GM21723 (cell line): Measurements from ENCODE around the gene GPR37L1.
"Not testable (repeated sequence)": the region's sequence is repeated elsewhere in the genome, so short reads cannot be mapped to it uniquely, and the experiment has no call there.

Experiments used
- ATAC-seq: cut with Tn5 transposase; IDR thresholded peaks from one replicate; pipeline ENCODE4 v1.9.1; 2021; ENCODE audit warnings: mild to moderate bottlenecking, moderate library complexity; ENCODE audit not compliant: unreplicated experiment

GPR37L1 gene

GRCh38 chr1:202107801-202108731, 14.7 kb upstream of the GPR37L1 start:
- no peak for ATAC-seq

DNA sequence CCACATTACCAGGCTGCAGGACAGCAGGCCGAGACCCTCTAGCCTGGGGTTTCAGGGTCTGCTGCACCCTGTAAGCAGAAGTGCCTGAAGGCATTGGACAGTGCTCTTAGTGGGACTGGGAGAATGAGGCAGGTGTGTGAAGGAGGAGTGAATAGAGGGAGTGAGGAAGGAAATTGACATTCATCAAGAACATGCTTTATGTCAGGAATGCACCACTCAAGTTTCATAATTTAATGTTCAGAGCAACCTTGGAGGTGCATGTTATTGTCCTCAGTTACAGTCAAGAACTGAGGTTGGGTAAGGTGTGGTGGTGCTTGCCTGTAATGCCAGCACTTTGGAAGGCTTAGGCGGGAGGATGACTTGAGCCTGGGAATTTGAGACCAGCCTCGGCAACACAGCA, 11.7 kb upstream of the GPR37L1 start:
- ATAC-seq, result no peak

DNA sequence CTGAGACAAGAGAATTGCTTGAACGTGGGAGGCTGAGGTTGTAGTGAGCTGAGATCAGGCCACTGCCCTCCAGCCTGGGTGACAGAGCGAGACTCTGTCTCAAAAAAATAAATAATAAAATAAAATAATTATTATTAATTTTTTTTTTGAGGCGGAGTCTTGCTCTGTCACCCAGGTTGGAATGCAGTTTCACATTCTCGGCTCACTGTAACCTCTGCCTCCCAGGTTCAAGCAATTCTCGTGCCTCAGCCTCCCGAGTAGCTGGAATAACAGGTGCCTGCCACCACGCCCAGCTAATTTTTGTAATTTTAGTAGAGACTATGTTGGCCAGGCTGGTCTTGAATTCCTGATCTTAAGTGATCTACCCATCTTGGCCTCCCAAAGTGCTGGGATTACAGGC, 11.1 kb upstream of the GPR37L1 start:
- not testable (repeated sequence) for ATAC-seq

DNA sequence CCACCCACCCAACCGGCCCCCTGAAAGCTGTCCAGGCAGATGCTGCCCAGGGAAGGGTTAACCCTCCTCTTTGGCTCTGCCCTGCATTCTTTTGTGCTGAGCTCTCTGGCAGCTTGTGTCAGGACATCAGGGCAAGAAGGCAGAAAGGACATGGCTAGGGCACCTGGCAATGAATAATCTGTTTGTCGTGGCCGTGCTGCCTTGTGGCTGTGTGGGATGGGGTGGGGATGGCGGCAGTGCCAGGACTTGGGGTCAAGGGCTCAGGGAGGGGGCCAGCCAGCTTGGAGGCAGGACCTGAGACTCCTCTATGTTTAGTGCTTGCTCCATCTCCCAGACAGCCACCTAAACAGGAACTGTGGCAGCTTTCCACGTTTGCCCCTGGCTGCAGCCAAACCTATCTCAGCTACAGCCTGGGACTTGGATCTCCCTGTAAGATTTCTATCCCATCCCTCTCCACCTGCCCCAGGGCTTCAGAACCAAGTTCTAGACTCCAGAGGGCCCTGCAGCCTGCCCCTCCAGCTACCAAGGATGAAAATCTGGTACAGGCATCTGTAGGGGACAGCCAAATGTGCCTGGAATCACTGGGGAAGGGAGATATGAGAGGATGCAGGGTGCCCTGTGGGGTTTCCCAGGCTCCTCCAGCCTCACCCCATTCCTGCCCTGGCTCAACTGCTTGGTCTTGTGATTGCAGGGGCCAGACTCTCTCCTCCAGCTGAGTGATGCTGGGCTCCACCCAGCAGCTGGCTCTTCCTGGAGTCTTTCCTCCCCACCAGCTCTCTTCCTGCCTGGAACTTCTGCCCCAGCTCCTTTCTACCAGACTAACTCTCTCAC, 9.6 kb upstream of the GPR37L1 start:
- ATAC-seq, result no peak

GRCh38 chr1:202113690-202114300, 8.9 kb upstream of the GPR37L1 start:
- no peak for ATAC-seq

DNA sequence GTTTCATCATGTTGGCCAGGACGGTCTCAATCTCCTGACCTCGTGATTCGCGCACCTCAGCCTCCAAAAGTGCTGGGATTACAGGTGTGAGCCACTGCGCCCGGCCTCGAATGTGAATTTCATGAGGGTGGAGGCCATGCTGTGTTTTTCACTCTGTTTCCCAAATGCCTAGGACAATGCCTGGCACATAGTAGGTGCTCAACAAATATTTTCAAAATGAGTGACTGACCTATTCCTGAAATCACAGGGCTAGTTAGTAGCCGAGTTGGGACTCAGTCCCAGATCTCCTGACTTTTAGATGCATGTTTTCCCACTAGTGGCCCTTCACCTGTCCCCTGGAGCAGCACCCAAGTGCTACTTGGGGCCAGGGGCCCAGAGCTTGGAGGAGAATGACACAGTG, 6.4 kb upstream of the GPR37L1 start:
- ATAC-seq, result no peak

- no peak for ATAC-seq
Observed at GRCh38 chr1:202117898-202118371, 4.8 kb upstream of the GPR37L1 start.

DNA sequence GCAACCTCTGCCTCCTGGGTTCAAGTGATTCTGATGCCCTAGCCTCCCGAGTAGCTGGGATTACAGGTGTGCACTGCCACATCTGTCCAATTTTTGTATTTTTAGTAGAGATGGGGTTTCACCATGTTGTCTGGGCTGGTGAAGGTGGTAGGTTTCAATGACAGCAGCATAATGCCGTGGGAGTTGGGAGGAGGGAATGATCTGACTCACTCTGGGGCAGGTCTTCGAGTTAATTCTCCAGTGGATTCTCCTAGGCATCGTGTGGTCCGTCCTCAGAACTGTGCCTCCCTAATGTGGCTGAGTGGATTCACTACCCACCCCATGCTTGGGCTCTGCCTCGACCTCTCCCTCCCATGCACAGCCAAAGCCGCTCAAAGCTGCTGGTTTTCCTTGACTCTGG, 1.7 kb upstream of the GPR37L1 start:
- ATAC-seq, result no peak

- no peak for ATAC-seq
Observed at GRCh38 chr1:202123336-202123813, 658 bp downstream of the GPR37L1 start.

GRCh38 chr1:202124142-202124541, 1.4 kb downstream of the GPR37L1 start:
- ATAC-seq, result no peak

- no peak for ATAC-seq
Observed at GRCh38 chr1:202125611-202126010, 2.9 kb downstream of the GPR37L1 start.

DNA sequence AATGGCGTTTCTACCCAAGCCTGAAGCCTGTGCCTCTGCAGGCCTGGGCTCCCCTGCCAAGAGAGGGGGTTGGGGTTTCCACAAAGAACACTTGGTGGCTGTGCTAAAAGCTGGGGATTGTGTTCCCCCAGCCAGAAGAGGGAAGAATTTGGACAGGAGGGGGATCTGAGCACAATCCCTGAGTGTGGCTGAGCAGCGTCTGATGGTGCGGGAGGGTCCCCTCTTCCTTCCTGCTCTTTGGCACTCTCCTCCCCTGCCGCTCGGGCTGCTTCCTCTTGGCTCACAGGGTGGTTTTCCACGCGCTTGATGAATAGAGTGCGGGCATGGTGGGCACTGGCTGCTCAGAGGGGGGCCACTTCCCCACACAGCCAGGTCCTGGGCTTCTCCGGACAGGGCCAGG, 3.7 kb downstream of the GPR37L1 start:
- no peak for ATAC-seq

DNA sequence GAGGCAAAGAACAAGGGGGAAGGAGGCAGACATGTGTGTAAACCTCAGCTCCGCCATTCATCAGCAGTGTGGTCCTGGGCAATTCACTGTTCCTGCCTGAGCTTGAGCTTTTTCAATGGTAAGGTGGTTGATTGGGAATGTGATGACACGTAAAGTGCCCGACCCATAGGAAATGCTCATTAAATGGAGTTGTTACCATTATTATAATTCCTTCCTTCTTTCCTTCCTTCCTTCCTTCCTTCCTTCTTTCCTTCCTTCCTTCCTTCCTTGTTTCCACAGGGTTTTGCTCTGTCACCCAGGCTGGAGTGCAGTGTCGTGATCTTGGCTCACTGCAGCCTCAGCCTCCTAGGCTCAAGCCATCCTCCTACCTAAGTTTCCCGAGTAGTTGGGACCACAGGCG, 4.3 kb downstream of the GPR37L1 start:
- ATAC-seq, result no peak

DNA sequence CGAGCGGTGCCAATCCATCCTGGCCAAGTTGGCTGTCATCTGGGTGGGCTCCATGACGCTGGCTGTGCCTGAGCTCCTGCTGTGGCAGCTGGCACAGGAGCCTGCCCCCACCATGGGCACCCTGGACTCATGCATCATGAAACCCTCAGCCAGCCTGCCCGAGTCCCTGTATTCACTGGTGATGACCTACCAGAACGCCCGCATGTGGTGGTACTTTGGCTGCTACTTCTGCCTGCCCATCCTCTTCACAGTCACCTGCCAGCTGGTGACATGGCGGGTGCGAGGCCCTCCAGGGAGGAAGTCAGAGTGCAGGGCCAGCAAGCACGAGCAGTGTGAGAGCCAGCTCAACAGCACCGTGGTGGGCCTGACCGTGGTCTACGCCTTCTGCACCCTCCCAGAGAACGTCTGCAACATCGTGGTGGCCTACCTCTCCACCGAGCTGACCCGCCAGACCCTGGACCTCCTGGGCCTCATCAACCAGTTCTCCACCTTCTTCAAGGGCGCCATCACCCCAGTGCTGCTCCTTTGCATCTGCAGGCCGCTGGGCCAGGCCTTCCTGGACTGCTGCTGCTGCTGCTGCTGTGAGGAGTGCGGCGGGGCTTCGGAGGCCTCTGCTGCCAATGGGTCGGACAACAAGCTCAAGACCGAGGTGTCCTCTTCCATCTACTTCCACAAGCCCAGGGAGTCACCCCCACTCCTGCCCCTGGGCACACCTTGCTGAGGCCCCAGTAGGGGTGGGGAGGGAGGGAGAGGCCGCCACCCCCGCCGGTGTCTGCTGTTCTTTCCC, 5.3 kb downstream of the GPR37L1 start:
- no peak for ATAC-seq

DNA sequence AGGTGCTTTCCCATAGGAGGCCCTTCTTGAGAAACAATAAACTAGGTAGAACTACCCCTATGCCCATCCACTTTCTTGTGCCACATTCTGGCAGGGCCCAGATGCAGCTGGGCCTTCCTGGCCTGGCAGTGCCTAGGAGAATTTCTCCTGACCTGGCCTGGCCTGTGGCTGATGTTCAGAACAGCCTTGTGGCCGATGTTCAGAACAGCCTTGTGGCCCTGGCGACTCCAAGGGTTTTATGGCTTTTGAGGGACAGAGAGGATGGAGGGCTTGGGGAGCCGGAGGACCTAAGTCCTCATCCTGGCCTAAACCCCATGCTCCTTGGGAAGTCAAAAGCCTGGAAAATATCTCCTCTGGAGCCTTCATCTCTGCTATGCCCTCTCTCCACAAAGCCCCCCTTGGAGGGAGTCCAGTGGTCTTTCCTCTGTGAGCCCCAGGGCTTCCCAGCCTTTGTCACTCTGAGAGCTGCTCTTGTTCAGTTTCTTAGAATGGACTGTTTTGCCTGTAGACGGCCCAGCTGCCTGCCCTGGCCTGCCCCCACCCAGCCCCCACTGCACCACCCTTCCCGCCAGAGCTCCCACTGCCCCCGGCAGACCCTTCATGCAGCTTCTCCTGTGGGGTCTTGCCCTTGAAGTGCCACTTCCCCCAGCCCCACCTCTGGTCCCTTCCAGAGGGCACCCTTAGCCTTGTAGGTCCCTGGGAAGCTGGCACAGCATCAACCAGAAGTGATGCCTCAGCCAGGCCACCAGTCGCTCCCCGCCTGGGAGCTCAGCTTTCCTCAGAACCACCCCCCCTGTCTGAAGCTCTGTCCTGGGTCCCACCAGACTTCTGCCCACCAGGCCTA, 7.0 kb downstream of the GPR37L1 start:
- no peak for ATAC-seq

- ATAC-seq, result no peak
Observed at GRCh38 chr1:202130297-202130721, 7.6 kb downstream of the GPR37L1 start.

DNA sequence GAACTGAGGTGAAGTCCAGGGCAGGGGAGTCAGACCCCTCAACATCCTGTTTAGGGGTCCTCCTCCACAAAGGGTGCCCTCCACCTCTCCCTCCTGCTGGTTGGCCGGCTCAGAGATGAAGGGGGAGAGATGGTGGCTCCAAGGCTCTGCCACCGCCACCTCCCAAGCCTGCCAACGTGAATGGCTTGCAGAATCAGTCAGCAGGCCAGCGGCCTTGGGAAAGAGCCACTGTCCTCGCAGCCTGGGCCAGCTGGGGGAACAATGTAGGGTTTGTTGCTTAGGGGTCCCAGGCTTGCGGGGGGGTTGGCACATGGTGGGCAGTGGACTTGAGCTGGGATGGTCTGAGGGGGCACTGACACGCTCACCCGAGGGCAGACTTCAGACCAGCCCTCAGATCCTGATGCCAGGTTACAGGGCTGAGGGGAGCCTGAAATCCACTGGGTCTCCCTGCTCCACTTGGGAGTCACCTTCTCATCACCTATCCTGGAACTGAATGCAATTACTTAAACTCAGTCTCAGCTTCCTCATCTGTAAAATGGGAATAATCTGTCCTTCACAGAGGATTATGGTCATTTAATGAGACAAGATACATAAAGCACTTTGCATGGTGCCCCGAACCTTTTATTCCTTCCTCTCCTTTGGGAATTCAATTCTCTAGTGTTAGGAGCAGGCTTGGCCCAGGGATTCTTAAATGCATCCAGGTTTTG, 8.3 kb downstream of the GPR37L1 start:
- no peak for ATAC-seq

DNA sequence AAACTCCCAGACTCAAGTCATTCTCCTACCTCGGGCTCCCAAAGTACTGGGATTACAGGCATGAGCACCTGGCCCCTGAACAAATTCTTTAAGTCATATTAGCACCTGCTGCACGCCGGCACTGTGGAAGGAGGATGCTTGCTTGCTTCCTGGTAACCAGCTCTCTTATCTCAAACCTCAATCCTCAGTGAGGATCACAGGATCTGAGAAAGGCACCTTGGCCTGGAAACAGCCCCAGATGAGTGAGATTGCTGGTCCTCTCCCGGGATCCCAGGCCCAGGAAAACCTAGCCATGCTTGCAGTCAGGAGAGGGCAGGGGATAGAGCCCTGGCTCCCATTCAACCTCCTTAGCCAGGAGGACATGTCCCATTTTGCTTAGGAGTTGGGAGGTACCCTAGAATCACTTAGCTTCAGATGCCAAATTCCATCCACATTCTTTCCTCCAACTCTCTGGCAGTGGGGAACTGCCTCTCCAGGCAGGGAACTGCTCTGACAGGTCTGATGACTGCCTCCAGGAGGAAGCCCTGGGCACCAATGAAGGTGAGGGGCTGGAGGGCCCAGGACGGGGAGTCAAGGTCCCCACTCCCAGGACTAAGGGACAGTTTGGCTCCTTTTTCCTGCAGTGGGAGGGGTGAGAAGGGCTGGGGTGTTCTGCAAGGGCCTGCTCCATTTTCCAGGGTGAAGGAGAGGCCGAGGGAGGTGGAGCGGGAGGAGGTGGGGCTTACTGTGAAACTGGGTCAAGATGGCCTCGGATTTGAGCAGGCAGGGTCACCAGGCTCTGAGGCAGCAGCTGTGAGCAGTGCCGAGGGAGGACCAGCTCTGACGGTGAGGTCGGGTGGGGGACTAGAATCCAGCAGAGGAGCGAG, 9.5 kb downstream of the GPR37L1 start:
- ATAC-seq, result no peak
